ENCODE measurements around the gene SUSD1. TPM values are rescaled to one million over a fixed set of nuclear protein-coding genes. Genes with fewer than 3 reads are reported as not detected.

SUSD1 gene
- total and polyA plus RNA-seq, 4 donors = 1.2 to 19.0 (median 3.2) TPM

- H3K27ac ChIP-seq (ENCODE audit: low read depth in 1 of 2, low read length in 2 of 2) = no peak overlapping the region
- H3K9me3 ChIP-seq (ENCODE audit: control insufficient read depth in 4 of 4, low read length in 3 of 4) = no peaks in the 10 kb centered on the region
- no peak overlapping the region for H3K4me3 ChIP-seq (ENCODE audit: low read depth in 1 of 3, low read length in 3 of 3)
- 80% methylated on average over 5 of the region's 5 CpGs for WGBS
- DNase-seq (ENCODE audit: low spot score) = no peak
- no peaks in the 10 kb centered on the region for H3K36me3 ChIP-seq (ENCODE audit: control insufficient read depth in 4 of 4, insufficient read depth in 3 of 4, low read depth in 1 of 4, low read length in 3 of 4)
- peaks cover 0 to 12% (median 2%) of the 10 kb centered on the region in 4 donors for H3K4me1 ChIP-seq (ENCODE audit: control insufficient read depth in 4 of 4, insufficient read depth in 4 of 4, low read length in 3 of 4)
- H3K9ac ChIP-seq (ENCODE audit: low read depth in 1 of 2, low read length in 2 of 2) = no peak overlapping the region
- TF ChIP-seq RAD21 (IDR thresholded peaks at IDR 0.05) (no peak), CTCF (IDR thresholded peaks at IDR 0.05; ENCODE audit: low read depth, low read length, missing input control) (no peak), EGR1 (IDR thresholded peaks at IDR 0.05; ENCODE audit: low read depth in 2 of 2) (no peak), TAF1 (conservative IDR thresholded peaks at IDR 0.05) (no peak), HNF4A (conservative IDR thresholded peaks at IDR 0.05) (no peak), JUND (IDR thresholded peaks at IDR 0.05) (no peak), RXRA (IDR thresholded peaks at IDR 0.05) (no peak), ZBTB33 (IDR thresholded peaks at IDR 0.05) (no peak), GABPA (IDR thresholded peaks at IDR 0.05 in 1 of 2, conservative IDR thresholded peaks at IDR 0.05 in 1 of 2) (no peak), HNF4G (IDR thresholded peaks at IDR 0.05) (no peak), YY1 (IDR thresholded peaks at IDR 0.05) (no peak), REST (IDR thresholded peaks at IDR 0.05) (no peak), ATF3 (IDR thresholded peaks at IDR 0.05) (no peak), FOXA1 (IDR thresholded peaks at IDR 0.05) (no peak), MAX (IDR thresholded peaks at IDR 0.05) (no peak), FOXA2 (IDR thresholded peaks at IDR 0.05) (no peak)
- no peaks in the 10 kb centered on the region for H3K27me3 ChIP-seq (ENCODE audit: control insufficient read depth in 4 of 4, insufficient read depth in 4 of 4, low read length in 3 of 4)
Observed at GRCh38 chr9:112176524-112176923, 1.4 kb upstream of the SUSD1 start.

Data from liver (tissue), 9 donors.